ENCODE data around the gene ANP32B.

ANP32B gene

DNA sequence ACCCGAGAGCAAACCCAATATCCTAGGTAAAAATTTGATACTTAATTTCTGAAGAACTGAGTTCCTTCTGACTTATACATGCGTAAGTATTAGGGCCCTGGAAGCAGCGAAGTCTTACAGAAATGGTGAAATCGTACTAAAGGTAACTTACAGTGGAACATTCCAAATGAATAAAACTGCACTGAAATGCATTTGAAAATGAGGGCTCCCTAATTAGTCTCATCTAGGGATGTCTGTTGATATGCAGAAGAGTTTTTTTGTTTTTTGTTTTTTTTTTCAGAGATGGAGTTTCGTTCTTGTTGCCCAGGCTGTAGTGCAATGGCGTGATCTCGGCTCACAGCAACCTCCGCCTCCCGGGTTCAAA, 63.0 kb downstream of the ANP32B start:
- Histone ChIP-seq H3K4me3 (ENCODE audit: low read length) (no peak overlapping the region), H3K9me3 (ENCODE audit: control insufficient read depth, insufficient read depth, low read length) (no peaks in the 10 kb centered on the region), H3K27me3 (ENCODE audit: control insufficient read depth, insufficient read depth, low read length) (no peaks in the 10 kb centered on the region), H3K4me1 (ENCODE audit: control insufficient read depth, insufficient read depth, low read length) (no peaks in the 10 kb centered on the region), H3K36me3 (ENCODE audit: control insufficient read depth, insufficient read depth, low read length) (no peaks in the 10 kb centered on the region), H3K27ac (ENCODE audit: low read length) (no peak overlapping the region)
- no CpG with 5 or more reads among the region's 9 CpGs for WGBS (ENCODE audit: insufficient coverage, insufficient read length)
- DNase-seq (ENCODE audit: low read depth, low spot score) = no peak

DNA sequence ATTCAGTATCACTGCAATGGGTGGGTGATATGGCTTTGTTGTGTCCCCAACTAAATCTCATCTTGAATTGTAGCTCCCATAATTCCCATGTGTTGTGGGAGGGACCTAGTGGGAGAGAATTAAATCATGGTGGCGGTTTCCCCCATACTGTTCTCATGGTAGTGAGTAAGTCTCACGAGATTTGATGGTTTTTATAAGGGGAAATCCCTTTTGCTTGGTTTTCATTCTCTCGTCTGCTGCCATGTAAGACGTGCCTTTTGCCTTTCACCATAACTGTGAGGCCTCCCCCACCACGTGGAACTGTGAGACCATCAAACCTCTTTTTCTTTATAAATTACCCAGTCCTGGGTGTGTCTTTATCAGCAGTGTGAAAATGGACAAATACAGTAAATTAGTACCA, 63.9 kb downstream of the ANP32B start:
- no peaks in the 10 kb centered on the region for H3K36me3 ChIP-seq (ENCODE audit: control insufficient read depth, insufficient read depth, low read length)

DNA sequence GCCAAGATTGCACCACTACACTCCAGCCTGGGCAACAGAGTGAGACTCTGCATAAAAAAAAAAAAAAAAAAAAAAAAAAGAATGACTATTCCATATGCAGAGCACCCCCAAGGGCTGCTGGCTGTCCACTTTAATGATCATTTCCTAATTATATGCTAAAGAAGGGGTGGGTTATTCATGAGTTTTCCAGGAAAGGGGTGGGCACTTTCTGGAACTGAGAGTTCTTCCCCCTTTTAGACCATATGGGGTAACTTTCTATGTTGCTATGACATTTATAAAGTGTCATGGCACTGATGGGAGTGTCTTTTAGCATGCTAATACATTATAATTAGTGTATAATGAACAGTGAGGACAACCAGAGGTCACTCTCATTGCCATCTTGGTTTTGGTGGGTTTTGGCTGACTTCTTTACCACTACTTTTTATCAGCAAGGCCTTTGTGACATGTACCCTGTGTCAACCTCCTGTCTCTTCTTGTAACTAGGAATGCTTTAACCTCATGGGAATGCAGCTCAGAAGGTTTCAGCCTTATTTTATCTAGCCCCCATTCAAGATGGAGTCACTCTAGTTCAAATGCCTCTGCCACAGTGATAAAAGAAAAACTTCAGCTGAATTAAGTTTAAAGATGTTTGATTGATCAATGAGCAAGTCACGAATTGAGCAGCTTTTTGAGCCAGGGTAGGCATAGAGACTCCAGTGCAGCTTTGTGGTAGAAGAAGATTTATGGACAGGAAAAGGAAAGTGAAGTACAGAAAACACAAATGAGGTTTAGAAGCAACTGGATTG, 66.3 kb downstream of the ANP32B start:
- WGBS (ENCODE audit: insufficient coverage, insufficient read length) = no CpG with 5 or more reads among the region's 1 CpG
- no peaks in the 10 kb centered on the region for H3K36me3 ChIP-seq (ENCODE audit: control insufficient read depth, insufficient read depth, low read length)
- no peak overlapping the region for H3K27ac ChIP-seq (ENCODE audit: low read length)
- DNase-seq (ENCODE audit: low read depth, low spot score) = no peak
- no peak overlapping the region for H3K4me3 ChIP-seq (ENCODE audit: low read length)
- H3K4me1 ChIP-seq (ENCODE audit: control insufficient read depth, insufficient read depth, low read length) = no peaks in the 10 kb centered on the region
- no peaks in the 10 kb centered on the region for H3K27me3 ChIP-seq (ENCODE audit: control insufficient read depth, insufficient read depth, low read length)
- no peaks in the 10 kb centered on the region for H3K9me3 ChIP-seq (ENCODE audit: control insufficient read depth, insufficient read depth, low read length)

More for the DNA sequence above, 63.9 kb downstream of the ANP32B start:
- no CpG with 5 or more reads among the region's 5 CpGs for WGBS (ENCODE audit: insufficient coverage, insufficient read length)
- Histone ChIP-seq H3K4me3 (ENCODE audit: low read length) (no peak overlapping the region), H3K27ac (ENCODE audit: low read length) (no peak overlapping the region), H3K27me3 (ENCODE audit: control insufficient read depth, insufficient read depth, low read length) (no peaks in the 10 kb centered on the region), H3K4me1 (ENCODE audit: control insufficient read depth, insufficient read depth, low read length) (no peaks in the 10 kb centered on the region), H3K9me3 (ENCODE audit: control insufficient read depth, insufficient read depth, low read length) (no peaks in the 10 kb centered on the region)
- no peak for DNase-seq (ENCODE audit: low read depth, low spot score)

DNA sequence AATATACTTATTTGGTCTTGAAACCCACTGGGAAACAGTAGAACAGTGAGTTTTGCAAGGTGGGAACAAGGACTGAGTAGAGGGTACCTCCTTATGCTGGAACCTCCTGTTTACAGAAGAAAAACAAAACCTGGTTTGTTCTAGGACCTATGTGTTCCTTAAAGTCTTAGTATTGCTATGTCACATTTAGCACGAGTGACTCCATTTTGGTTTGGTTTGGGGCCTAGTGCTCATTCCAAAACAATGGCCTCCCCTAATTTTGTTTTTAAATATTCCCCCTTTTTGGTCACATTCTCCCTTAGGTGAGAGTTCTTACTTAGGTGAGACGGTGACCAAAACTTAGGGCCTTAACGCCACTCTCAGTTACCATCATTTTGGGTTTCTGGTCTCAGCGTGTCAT, 67.2 kb downstream of the ANP32B start:
- WGBS (ENCODE audit: insufficient coverage, insufficient read length) = no CpG with 5 or more reads among the region's 4 CpGs
- H3K36me3 ChIP-seq (ENCODE audit: control insufficient read depth, insufficient read depth, low read length) = no peaks in the 10 kb centered on the region
- no peaks in the 10 kb centered on the region for H3K27me3 ChIP-seq (ENCODE audit: control insufficient read depth, insufficient read depth, low read length)

DNA sequence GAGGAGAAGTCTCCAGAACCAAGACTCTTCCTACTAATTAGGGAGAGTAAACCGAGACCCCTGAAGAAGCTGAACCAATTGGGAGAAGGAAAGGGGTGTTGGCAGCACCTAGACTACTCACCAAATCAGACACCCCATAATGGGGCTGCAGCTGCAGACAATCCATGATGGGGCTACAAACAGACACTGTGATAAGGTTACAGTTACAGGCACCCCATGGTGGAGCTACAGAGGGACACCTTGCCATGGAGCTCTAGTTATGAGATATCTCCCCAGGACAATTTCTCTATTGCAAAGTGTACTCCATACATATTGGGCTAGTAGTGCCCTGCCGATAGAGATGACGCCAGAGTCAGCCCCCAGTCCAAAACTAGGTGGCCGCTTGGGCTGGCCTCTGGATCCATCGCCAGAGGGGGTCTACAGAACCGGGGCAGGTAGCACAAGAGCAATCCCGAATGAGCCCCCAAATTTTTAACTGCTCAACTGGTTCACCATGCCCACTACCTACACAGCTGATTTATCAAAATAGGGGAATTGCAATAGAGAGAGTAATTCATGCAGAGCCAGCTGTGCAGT, 71.3 kb downstream of the ANP32B start:
- H3K27me3 ChIP-seq (ENCODE audit: control insufficient read depth, insufficient read depth, low read length) = no peaks in the 10 kb centered on the region
- H3K9me3 ChIP-seq (ENCODE audit: control insufficient read depth, insufficient read depth, low read length) = no peaks in the 10 kb centered on the region
- no peak overlapping the region for H3K27ac ChIP-seq (ENCODE audit: low read length)
- no peak for DNase-seq (ENCODE audit: low read depth, low spot score)
- H3K4me1 ChIP-seq (ENCODE audit: control insufficient read depth, insufficient read depth, low read length) = peaks cover 2% of the 10 kb centered on the region; the same call in 1 of the 2 replicates
- no peaks in the 10 kb centered on the region for H3K36me3 ChIP-seq (ENCODE audit: control insufficient read depth, insufficient read depth, low read length)
- no CpG with 5 or more reads among the region's 7 CpGs for WGBS (ENCODE audit: insufficient coverage, insufficient read length)
- H3K4me3 ChIP-seq (ENCODE audit: low read length) = no peak overlapping the region

More for the DNA sequence above, 67.2 kb downstream of the ANP32B start:
- H3K27ac ChIP-seq (ENCODE audit: low read length) = no peak overlapping the region
- DNase-seq (ENCODE audit: low read depth, low spot score) = no peak
- H3K4me3 ChIP-seq (ENCODE audit: low read length) = no peak overlapping the region
- no peaks in the 10 kb centered on the region for H3K4me1 ChIP-seq (ENCODE audit: control insufficient read depth, insufficient read depth, low read length)
- no peaks in the 10 kb centered on the region for H3K9me3 ChIP-seq (ENCODE audit: control insufficient read depth, insufficient read depth, low read length)

DNA sequence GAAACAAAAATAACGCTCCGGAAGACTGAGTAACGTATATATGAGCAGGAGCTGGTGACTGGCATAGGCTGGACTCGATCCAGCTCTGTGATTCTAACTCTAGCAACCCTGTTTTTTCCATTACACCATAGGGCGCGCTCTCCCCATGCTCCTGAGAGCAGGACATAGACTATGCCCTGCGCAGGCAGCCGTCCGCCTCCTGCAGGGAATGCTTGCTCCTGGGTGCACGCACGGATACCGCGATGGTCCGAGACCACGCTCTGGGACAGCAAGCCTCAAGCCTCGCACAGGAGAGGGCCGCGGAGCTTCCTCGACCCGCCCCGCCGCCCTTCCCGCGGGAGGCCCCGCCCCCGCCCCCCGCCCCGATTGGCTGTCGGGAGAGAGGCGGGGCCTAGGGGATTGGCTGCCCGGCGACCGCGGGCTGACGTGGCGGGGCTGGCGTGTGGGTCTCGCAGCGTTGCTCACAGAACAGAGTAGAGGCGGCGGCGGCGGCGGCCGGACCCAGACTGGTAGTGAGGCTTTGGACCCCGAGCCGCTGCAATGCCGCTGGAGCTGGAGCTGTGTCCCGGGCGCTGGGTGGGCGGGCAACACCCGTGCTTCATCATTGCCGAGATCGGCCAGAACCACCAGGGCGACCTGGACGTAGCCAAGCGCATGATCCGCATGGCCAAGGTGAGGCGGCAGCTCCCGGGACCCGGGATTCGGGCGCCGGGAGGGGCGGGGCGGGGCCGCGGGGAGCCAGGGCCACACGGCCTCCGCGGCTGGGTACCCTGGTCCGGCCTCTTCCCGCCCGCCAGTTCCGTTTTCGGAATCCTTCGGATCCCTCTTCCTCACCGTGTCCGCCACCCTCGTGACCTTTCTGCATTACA, 73.4 kb downstream of the ANP32B start, which contains the start of gene NANS:
Gene NANS, plus strand, starts transcription at position 464 of the 869 bp plus-strand sequence. Its CDS starts 77 bp downstream, at position 541.
- Histone ChIP-seq H3K27me3 (ENCODE audit: control insufficient read depth, insufficient read depth, low read length) (no peaks in the 10 kb centered on the region), H3K4me3 (ENCODE audit: low read length) (peak within 1 kb of the TSS; percentile 90), H3K4me1 (ENCODE audit: control insufficient read depth, insufficient read depth, low read length) (peaks cover 2% of the 10 kb centered on the region; the same call in 1 of the 2 replicates), H3K9me3 (ENCODE audit: control insufficient read depth, insufficient read depth, low read length) (no peaks in the 10 kb centered on the region), H3K36me3 (ENCODE audit: control insufficient read depth, insufficient read depth, low read length) (peaks cover 4% of the 10 kb centered on the region; the same call in 1 of the 2 replicates), H3K27ac (ENCODE audit: low read length) (no peak within 1 kb of the TSS)
- peak; percentile 60 for DNase-seq (ENCODE audit: low read depth, low spot score)
- no CpG with 5 or more reads among the region's 80 CpGs for WGBS (ENCODE audit: insufficient coverage, insufficient read length)

DNA sequence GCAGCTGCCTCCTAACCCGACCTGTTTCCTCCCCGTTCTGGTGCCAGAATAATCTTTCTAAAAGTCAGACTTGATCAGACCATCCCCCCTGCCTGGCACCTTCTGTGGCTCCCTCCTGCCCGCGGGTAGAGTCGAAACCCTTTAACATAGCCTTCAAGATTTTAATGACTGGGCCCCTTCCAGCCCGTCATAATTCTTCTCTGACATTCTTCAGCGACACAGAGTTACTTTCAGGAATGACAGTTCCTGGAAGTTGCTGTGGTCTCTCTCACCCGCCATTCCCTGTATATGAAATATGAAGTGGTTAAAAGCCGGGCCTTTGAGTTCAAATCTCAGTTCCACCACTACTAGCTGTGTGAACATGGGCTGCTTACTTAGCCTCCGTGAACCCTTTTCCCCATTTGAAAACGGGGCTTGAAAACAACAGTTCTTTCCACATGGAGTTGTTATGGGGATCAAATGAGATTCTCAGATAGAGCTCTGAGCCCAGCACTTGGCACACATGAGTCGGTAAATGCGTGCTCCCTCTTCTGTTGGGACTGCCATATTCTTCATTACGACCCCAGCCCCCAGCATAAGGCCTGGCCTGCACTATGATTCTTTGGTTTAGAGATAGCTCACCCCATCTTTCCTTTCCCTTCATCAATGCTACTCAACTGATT, 74.1 kb downstream of the ANP32B start:
- Histone ChIP-seq H3K9me3 (ENCODE audit: control insufficient read depth, insufficient read depth, low read length) (no peaks in the 10 kb centered on the region), H3K27me3 (ENCODE audit: control insufficient read depth, insufficient read depth, low read length) (no peaks in the 10 kb centered on the region), H3K36me3 (ENCODE audit: control insufficient read depth, insufficient read depth, low read length) (peaks cover 4% of the 10 kb centered on the region; the same call in 1 of the 2 replicates), H3K4me1 (ENCODE audit: control insufficient read depth, insufficient read depth, low read length) (peaks cover 2% of the 10 kb centered on the region; the same call in 1 of the 2 replicates), H3K27ac (ENCODE audit: low read length) (no peak overlapping the region), H3K4me3 (ENCODE audit: low read length) (peak overlapping the region; percentile 90)
- no peak for DNase-seq (ENCODE audit: low read depth, low spot score)
- no CpG with 5 or more reads among the region's 14 CpGs for WGBS (ENCODE audit: insufficient coverage, insufficient read length)

DNA sequence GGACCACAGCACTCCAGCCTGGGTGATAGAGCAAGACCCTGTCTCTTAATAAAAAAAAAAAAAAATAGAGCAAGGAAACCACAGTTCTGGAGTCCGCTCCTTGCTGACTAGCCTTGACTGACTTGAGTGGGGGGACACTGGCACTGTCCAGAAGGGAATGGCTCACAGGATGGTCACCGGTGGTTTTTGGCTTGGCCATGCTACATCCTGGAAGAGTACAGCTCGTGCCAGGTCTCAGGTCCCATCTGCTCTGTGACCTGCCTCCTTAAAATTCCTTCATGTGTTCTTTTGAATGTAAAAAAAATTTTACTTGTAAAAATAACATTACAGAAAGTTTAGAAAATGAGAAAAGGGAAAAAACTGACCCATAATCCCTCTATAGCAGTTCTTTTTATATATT, 79.0 kb downstream of the ANP32B start:
- Histone ChIP-seq H3K27me3 (ENCODE audit: control insufficient read depth, insufficient read depth, low read length) (no peaks in the 10 kb centered on the region), H3K9me3 (ENCODE audit: control insufficient read depth, insufficient read depth, low read length) (no peaks in the 10 kb centered on the region), H3K27ac (ENCODE audit: low read length) (no peak overlapping the region), H3K4me3 (ENCODE audit: low read length) (no peak overlapping the region), H3K4me1 (ENCODE audit: control insufficient read depth, insufficient read depth, low read length) (peaks cover 2% of the 10 kb centered on the region; the same call in 1 of the 2 replicates), H3K36me3 (ENCODE audit: control insufficient read depth, insufficient read depth, low read length) (peaks cover 4% of the 10 kb centered on the region; the same call in 1 of the 2 replicates)
- WGBS (ENCODE audit: insufficient coverage, insufficient read length) = no CpG with 5 or more reads among the region's 3 CpGs
- no peak for DNase-seq (ENCODE audit: low read depth, low spot score)

DNA sequence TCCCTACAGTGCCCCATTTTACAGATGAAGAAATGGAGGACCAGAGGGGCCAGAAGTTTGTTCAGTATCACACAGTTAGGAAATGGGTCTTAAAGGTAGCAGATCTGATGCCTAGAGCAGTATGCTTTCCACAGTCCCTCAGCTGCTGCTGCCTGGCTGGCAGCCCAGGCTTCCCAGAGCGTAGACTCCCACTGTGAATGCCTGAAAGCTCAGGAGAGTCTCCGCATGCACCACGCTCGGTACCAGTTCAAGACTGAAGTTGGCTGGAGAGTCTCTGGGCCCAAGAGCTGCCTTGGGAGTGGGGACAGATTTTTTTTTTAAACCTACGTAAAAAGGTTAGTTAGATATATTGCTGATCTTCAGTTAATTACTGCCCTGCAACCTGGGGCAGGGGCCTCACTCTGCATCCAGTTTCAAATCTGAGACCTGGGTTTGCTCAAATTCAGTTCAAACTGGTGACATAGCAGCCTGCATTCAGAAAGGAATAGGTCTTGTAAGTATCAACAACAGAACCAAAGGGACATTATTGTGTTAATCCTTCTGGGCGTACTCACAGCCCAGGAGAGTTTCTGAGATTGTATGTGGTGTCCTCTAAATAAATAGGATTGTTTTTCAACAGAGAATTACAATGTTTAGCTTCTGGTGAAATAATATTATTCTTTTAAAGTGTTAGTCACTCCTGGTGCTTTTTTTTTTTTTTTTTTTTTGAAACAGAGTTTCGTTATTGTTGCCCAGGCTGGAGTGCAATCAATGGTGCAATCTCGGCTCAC, 81.7 kb downstream of the ANP32B start:
- H3K4me1 ChIP-seq (ENCODE audit: control insufficient read depth, insufficient read depth, low read length) = no peaks in the 10 kb centered on the region
- H3K4me3 ChIP-seq (ENCODE audit: low read length) = no peak overlapping the region
- H3K27me3 ChIP-seq (ENCODE audit: control insufficient read depth, insufficient read depth, low read length) = no peaks in the 10 kb centered on the region
- H3K27ac ChIP-seq (ENCODE audit: low read length) = no peak overlapping the region
- WGBS (ENCODE audit: insufficient coverage, insufficient read length) = no CpG with 5 or more reads among the region's 8 CpGs
- H3K9me3 ChIP-seq (ENCODE audit: control insufficient read depth, insufficient read depth, low read length) = no peaks in the 10 kb centered on the region
- peaks cover 6% of the 10 kb centered on the region; the same call in 1 of the 2 replicates for H3K36me3 ChIP-seq (ENCODE audit: control insufficient read depth, insufficient read depth, low read length)
- no peak for DNase-seq (ENCODE audit: low read depth, low spot score)
